HepG2 (cell line): ENCODE data around the gene PALS1. TPM values are rescaled to one million over a fixed set of nuclear protein-coding genes. Genes with fewer than 3 reads are reported as not detected.

Source experiments
- ATAC-seq: fragments of 200-7000 bp; cut with Tn5 transposase; 3 replicates; pipeline ENCODE4 v1.9.1; 2020; ENCODE audit warnings: mild to moderate bottlenecking, moderate library complexity
- BruUV-seq: library from RNA; stranded (reverse); fragments of 400-500 nt; replicated peaks from 2 replicates; lab custom pipeline; 2021; lab: Mats Ljungman, UMichigan
- CTCF ChIA-PET: fragments of 300-600 bp; formaldehyde crosslinking; extraction: SDS; loops from one replicate; lab custom pipeline; 2021; ENCODE audit warnings: low total read pairs, inconsistent platforms, low intra/inter-chr PET ratio; lab: Yijun Ruan, JAX
- POLR2A ChIA-PET: fragments of 350-600 bp; sonication (Branson Sonifier 250); formaldehyde crosslinking; loops from one replicate; lab custom pipeline; 2020; ENCODE audit warnings: antibody characterized with exemption, inconsistent platforms; lab: Yijun Ruan, JAX
- DNase-seq: peaks from one replicate; pipeline ENCODE4 v3.0.0-alpha.2; 2015; ENCODE audit warnings: low spot score
- FAIRE-seq: peaks from 3 replicates; lab custom pipeline; 2011; peaks lifted over from hg19 to GRCh38; lab: Jason Lieb, UNC
- H2AFZ ChIP-seq: one replicate; pipeline ENCODE4 v1.6.1; 2011; ENCODE audit warnings: low read length, inconsistent platforms
- H3K27ac ChIP-seq: fragments of 300-600 bp; 3 replicates; pipeline ENCODE4 v1.8.0; 2011; ENCODE audit warnings: mixed run types, mild to moderate bottlenecking, mixed read lengths, low read length, inconsistent platforms; ENCODE audit not compliant: insufficient read depth; ENCODE audit errors: extremely low read length
- H3K27me3 ChIP-seq, 2 experiments: fragments of 200-600 bp in 1 of 2; 2 replicates in 1 of 2; 3 replicates in 1 of 2; pipeline versions ENCODE4 v1.6.0 to v1.8.0; 2011; ENCODE audit warnings: low read length in 2 of 2, mild to moderate bottlenecking in 2 of 2, moderate library complexity in 2 of 2, inconsistent platforms in 1 of 2; ENCODE audit not compliant: insufficient read depth in 2 of 2, control insufficient read depth in 1 of 2
- H3K36me3 ChIP-seq, 2 experiments: fragments of 200-600 bp in 1 of 2; replicated peaks in 1 of 2; 2 replicates in 1 of 2; 3 replicates in 1 of 2; pipeline versions ENCODE4 v1.5.1 to v1.8.0; 2011; ENCODE audit warnings: low read length in 2 of 2, inconsistent platforms in 1 of 2; ENCODE audit not compliant: insufficient read depth in 2 of 2, control insufficient read depth in 1 of 2
- H3K4me1 ChIP-seq: 2 replicates; pipeline ENCODE4 v1.5.1; 2012; ENCODE audit warnings: low read length, inconsistent platforms; ENCODE audit not compliant: insufficient read depth
- H3K4me2 ChIP-seq: 2 replicates; pipeline ENCODE4 v1.6.0; 2011; ENCODE audit warnings: low read depth, low read length, inconsistent platforms
- H3K4me3 ChIP-seq, 3 experiments: fragments of 200-600 bp in 1 of 3; sonication (generic), shearing (Covaris generic) in 1 of 3; replicated peaks in 1 of 3; 2 replicates each; pipeline ENCODE4 v1.5.1; 2011 to 2016; ENCODE audit warnings: low read length in 3 of 3, inconsistent platforms in 2 of 3, low read depth in 2 of 3, mild to moderate bottlenecking in 2 of 3, control low read depth in 1 of 3, mixed read lengths in 1 of 3; ENCODE audit not compliant: insufficient read depth in 1 of 3
- H3K79me2 ChIP-seq: one replicate; pipeline ENCODE4 v1.6.1; 2011; ENCODE audit warnings: low read length, inconsistent platforms; ENCODE audit not compliant: insufficient read depth
- H3K9ac ChIP-seq: 2 replicates; pipeline ENCODE4 v1.6.0; 2011; ENCODE audit warnings: mild to moderate bottlenecking, low read depth, low read length, inconsistent platforms; ENCODE audit not compliant: insufficient read depth
- H3K9me3 ChIP-seq: 2 replicates; pipeline ENCODE4 v1.5.1; 2012; ENCODE audit warnings: mild to moderate bottlenecking, low read length
- H4K20me1 ChIP-seq: 2 replicates; pipeline ENCODE4 v1.6.0; 2011; ENCODE audit warnings: inconsistent platforms, mild to moderate bottlenecking, low read length, moderate library complexity; ENCODE audit not compliant: insufficient read depth
- ADNP ChIP-seq: sonication (generic); formaldehyde crosslinking; IDR thresholded peaks from 2 replicates; pipeline ENCODE4 v1.4.0; 2020; ENCODE audit warnings: missing genetic modification reagents
- FOXA3 ChIP-seq: IDR thresholded peaks from 2 replicates; pipeline ENCODE4 v1.6.1; 2016; ENCODE audit warnings: missing genetic modification reagents, missing compliant biosample characterization
- HDAC1 ChIP-seq: sonication (generic); formaldehyde crosslinking; IDR thresholded peaks from 2 replicates; pipeline ENCODE4 v1.5.1; 2020; ENCODE audit warnings: mild to moderate bottlenecking, missing genetic modification reagents
- NFYB ChIP-seq: sonication (generic); formaldehyde crosslinking; IDR thresholded peaks from 2 replicates; pipeline ENCODE4 v1.4.0; 2020; ENCODE audit warnings: missing genetic modification reagents
- NPAS2 ChIP-seq: sonication (generic); formaldehyde crosslinking; IDR thresholded peaks from 2 replicates; pipeline ENCODE4 v1.8.0; 2022; ENCODE audit warnings: mild to moderate bottlenecking, missing genetic modification reagents, borderline replicate concordance
- ZFP1 ChIP-seq: IDR thresholded peaks from 2 replicates; pipeline ENCODE4 v1.6.1; 2016
- ZNF33B ChIP-seq: sonication (generic); formaldehyde crosslinking; IDR thresholded peaks from 2 replicates; pipeline ENCODE4 v1.5.1; 2020; ENCODE audit warnings: mild to moderate bottlenecking, missing genetic modification reagents
- ZNF430 ChIP-seq: sonication (generic); formaldehyde crosslinking; IDR thresholded peaks from 2 replicates; pipeline ENCODE4 v1.9.0; 2021; ENCODE audit warnings: mild to moderate bottlenecking, missing genetic modification reagents
- ZNF558 ChIP-seq: sonication (generic); formaldehyde crosslinking; IDR thresholded peaks from 2 replicates; pipeline ENCODE4 v1.9.0; 2022; ENCODE audit warnings: mild to moderate bottlenecking, missing genetic modification reagents, borderline replicate concordance
- WGBS: methylation state at CpG from one replicate; pipeline ENCODE4 v1.1.6; 2017; ENCODE audit warnings: low lambda C conversion rate; 5-methylcytosine and 5-hydroxymethylcytosine counted together
- in situ Hi-C: cut with HindIII; loops from 2 replicates; pipeline ENCODE4 v1.10.0; 2017; ENCODE audit warnings: low pct_unique_long_range_greater_than_20kb; ENCODE audit not compliant: extremely low pct_ligation_motif_present
- intact Hi-C: fragments of 100-400 bp; cut with micrococcal nuclease; formaldehyde crosslinking; loops from one replicate; pipeline ENCODE4 v1.10.0; 2022; ENCODE audit not compliant: unreplicated experiment
- polyA plus RNA-seq, 8 experiments: library from polyadenylated mRNA; depleted of rRNA in 3 of 8; stranded (reverse) in 7 of 8; unstranded in 1 of 8; fragments of >200 nt; fragmentation: Illumina TruSeq in 4 of 8; extraction: Trizol in 4 of 8; gene quantifications; 2 replicates each; pipeline versions ENCODE4 v1.2.1 to v1.2.3, GENCODE V29; 2011 to 2016; ENCODE audit warnings: low read depth in 4 of 8, missing spikeins in 1 of 8, mixed read lengths in 1 of 8; ENCODE audit not compliant: insufficient read depth in 1 of 8
- total RNA-seq, 5 experiments: library from RNA; depleted of rRNA; stranded (reverse); fragments of >200 nt; fragmentation: Illumina TruSeq; extraction: Trizol; gene quantifications; 2 replicates each; pipeline ENCODE4 v1.2.3, GENCODE V29; 2016; ENCODE audit warnings: low read depth in 1 of 5

PALS1 gene
- total and polyA plus RNA-seq, 2 of the 13 experiments (the other 11 are each of a cell fraction or from before 2014, with no cell fraction given): 8.8 to 20.0 TPM

DNA sequence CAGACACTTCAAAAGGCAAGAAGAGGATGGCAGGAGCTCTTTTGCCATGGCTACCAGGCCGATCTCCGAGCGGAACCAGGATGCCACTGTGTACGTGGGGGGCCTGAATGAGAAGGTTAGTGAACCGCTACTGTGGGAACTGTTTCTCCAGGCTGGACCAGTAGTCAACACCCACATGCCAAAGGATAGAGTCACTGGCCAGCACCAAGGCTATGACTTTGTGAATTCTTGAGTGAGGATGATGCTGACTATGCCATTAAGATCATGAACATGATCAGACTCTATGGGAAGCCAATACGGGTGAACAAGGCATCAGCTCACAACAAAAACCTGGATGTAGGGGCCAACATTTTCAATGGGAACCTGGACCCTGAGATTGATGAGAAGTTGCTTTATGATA, 42.2 kb upstream of the PALS1 start:
- FAIRE-seq (no peak), DNase-seq (no peak), ATAC-seq (no peak)
- no peaks in the 10 kb centered on the region for H3K79me2 ChIP-seq
- H3K27me3 ChIP-seq: no peaks in the 10 kb centered on the region; a peak in 1 of 5 replicates
- POLR2A ChIA-PET: no interaction called here
- 74% methylated on average over 6 of the region's 6 CpGs for WGBS
- CTCF ChIA-PET: no interaction called here
- in situ Hi-C loops: no loop called here
- H3K36me3 ChIP-seq: no peaks in the 10 kb centered on the region
- TF ChIP-seq NPAS2 (CRISPR knock-in tag): no peak
- no peak for TF ChIP-seq ZNF33B (CRISPR knock-in tag)
- intact Hi-C loops: no loop called here
- no peak overlapping the region for H3K9ac ChIP-seq
- H3K4me2 ChIP-seq: no peak overlapping the region
- no peaks in the 10 kb centered on the region for H3K4me1 ChIP-seq
- H3K9me3 ChIP-seq: no peaks in the 10 kb centered on the region
- H3K27ac ChIP-seq: no peak overlapping the region
- H2AFZ ChIP-seq: no peak overlapping the region
- no TSS peak for BruUV-seq
- H4K20me1 ChIP-seq: no peaks in the 10 kb centered on the region
- H3K4me3 ChIP-seq: no peak overlapping the region

DNA sequence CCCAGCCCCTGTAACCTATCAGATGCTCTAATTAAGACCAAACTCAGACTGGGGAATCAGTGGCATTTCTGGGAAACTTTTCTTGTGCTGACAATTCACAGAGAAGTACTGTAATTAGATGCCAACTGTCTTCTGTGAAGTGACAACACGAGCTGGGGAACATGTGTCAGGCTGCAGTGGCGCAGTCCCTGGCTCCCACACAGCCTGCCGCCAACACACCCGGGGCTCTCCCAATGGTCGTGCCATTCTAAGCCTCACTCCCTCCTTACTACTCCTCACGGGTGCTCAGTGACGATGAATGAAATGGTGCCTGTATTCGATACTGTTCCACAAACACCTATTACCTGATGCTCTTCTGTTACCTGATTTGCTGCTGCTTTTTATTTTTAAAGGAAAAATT, 33.4 kb upstream of the PALS1 start:
- no peak overlapping the region for H3K4me2 ChIP-seq
- no TSS peak for BruUV-seq
- TF ChIP-seq FOXA3: no peak
- TF ChIP-seq ZNF558: no peak
- TF ChIP-seq HDAC1 (CRISPR knock-in tag): no peak
- TF ChIP-seq ADNP: no peak
- TF ChIP-seq ZFP1 (CRISPR knock-in tag): no peak
- TF ChIP-seq NFYB (CRISPR knock-in tag): no peak
- TF ChIP-seq ZNF430 (CRISPR knock-in tag): no peak
- TF ChIP-seq, all 625 proteins: peak for 0
- no peak for DNase-seq
- ChIA-PET CTCF (no interaction called here), POLR2A (no interaction called here)
- Histone ChIP-seq H4K20me1 (no peaks in the 10 kb centered on the region), H3K27me3 (no peaks in the 10 kb centered on the region; a peak in 2 of 5 replicates), H3K4me1 (no peaks in the 10 kb centered on the region), H3K9ac (no peak overlapping the region), H3K79me2 (no peaks in the 10 kb centered on the region), H3K36me3 (no peaks in the 10 kb centered on the region), H3K9me3 (no peaks in the 10 kb centered on the region), H3K27ac (no peak overlapping the region), H2AFZ (no peak overlapping the region), H3K4me3 (no peak overlapping the region)
- no peak for FAIRE-seq
- no peak for ATAC-seq
- in situ Hi-C loops: no loop called here
- intact Hi-C loops: no loop called here
- 46% methylated on average over 8 of the region's 8 CpGs for WGBS
